NOMO-1 treated with DMSO at 0.1 percent for 48 hours (cell line): ENCODE results near the gene LRP8.

ENCODE experiments used
- DNase-seq: peaks from one replicate; lab custom pipeline; 2025; ENCODE audit not compliant: unreplicated experiment; lab: John Stamatoyannopoulos, UW

LRP8 gene

GRCh38 chr1:53308506-53308905 lies 19.4 kb downstream of the LRP8 start:
- no peak for DNase-seq

- DNase-seq, result no peak
Observed at GRCh38 chr1:53307037-53307436, 20.8 kb downstream of the LRP8 start.

- DNase-seq, result no peak
Observed at GRCh38 chr1:53306168-53306567, 21.7 kb downstream of the LRP8 start.

- no peak for DNase-seq
Observed at GRCh38 chr1:53305650-53306049, 22.2 kb downstream of the LRP8 start.

GRCh38 chr1:53304527-53304926 lies 23.3 kb downstream of the LRP8 start:
- DNase-seq, result no peak

- DNase-seq, result no peak
Observed at GRCh38 chr1:53303726-53304515, 23.9 kb downstream of the LRP8 start.

- no peak for DNase-seq
Observed at GRCh38 chr1:53303243-53303642, 24.6 kb downstream of the LRP8 start.

GRCh38 chr1:53299233-53299632 lies 28.6 kb downstream of the LRP8 start:
- no peak for DNase-seq

GRCh38 chr1:53298045-53298637 lies 29.7 kb downstream of the LRP8 start:
- no peak for DNase-seq

GRCh38 chr1:53297195-53297594 lies 30.7 kb downstream of the LRP8 start:
- DNase-seq, result no peak

GRCh38 chr1:53296117-53296749 lies 31.6 kb downstream of the LRP8 start:
- DNase-seq, result no peak

- no peak for DNase-seq
Observed at GRCh38 chr1:53295726-53296116, 32.1 kb downstream of the LRP8 start.

- no peak for DNase-seq
Observed at GRCh38 chr1:53295295-53295694, 32.6 kb downstream of the LRP8 start.

GRCh38 chr1:53294567-53294966 lies 33.3 kb downstream of the LRP8 start:
- no peak for DNase-seq

GRCh38 chr1:53294061-53294460 lies 33.8 kb downstream of the LRP8 start:
- no peak for DNase-seq

GRCh38 chr1:53293123-53293522 lies 34.7 kb downstream of the LRP8 start:
- DNase-seq, result no peak

- no peak for DNase-seq
Observed at GRCh38 chr1:53292690-53293089, 35.2 kb downstream of the LRP8 start.

- no peak for DNase-seq
Observed at GRCh38 chr1:53291574-53291973, 36.3 kb downstream of the LRP8 start.

GRCh38 chr1:53288790-53289429 lies 39.0 kb downstream of the LRP8 start:
- DNase-seq, result no peak

- DNase-seq, result no peak
Observed at GRCh38 chr1:53288002-53288789, 39.7 kb downstream of the LRP8 start.

- DNase-seq, result no peak
Observed at GRCh38 chr1:53286955-53287354, 40.9 kb downstream of the LRP8 start.
